A172 (cell line): ENCODE measurements around the gene SNED1. TPM values are rescaled to one million over a fixed set of nuclear protein-coding genes. Genes with fewer than 3 reads are reported as not detected.

Source experiments
- DNase-seq: peaks from one replicate; pipeline ENCODE4 v3.0.0-alpha.2; 2015; ENCODE audit warnings: low spot score
- total RNA-seq: library from RNA; depleted of rRNA; stranded (reverse); fragments of >200 nt; shearing (Covaris generic); gene quantifications from 2 replicates; pipeline ENCODE4 v1.2.3, GENCODE V29; 2014

SNED1 gene
- total RNA-seq, 1 experiment from 2014 or later, result 5.2 TPM

- DNase-seq, result no peak
These were observed 108.8 kb downstream of the SNED1 start for GRCh38 chr2:241107031-241107783.

GRCh38 chr2:241108271-241109209, 110.1 kb downstream of the SNED1 start:
- no peak for DNase-seq

GRCh38 chr2:241109210-241110088, 111.0 kb downstream of the SNED1 start:
- no peak for DNase-seq

- no peak for DNase-seq
These were observed 111.7 kb downstream of the SNED1 start for GRCh38 chr2:241110089-241110606.

GRCh38 chr2:241110607-241111439, 112.4 kb downstream of the SNED1 start:
- no peak for DNase-seq

- DNase-seq, result no peak
These were observed 113.0 kb downstream of the SNED1 start for GRCh38 chr2:241111440-241111805.

GRCh38 chr2:241112046-241112445, 113.6 kb downstream of the SNED1 start:
- no peak for DNase-seq

GRCh38 chr2:241112592-241112991, 114.2 kb downstream of the SNED1 start:
- no peak for DNase-seq

GRCh38 chr2:241114836-241115235, 116.4 kb downstream of the SNED1 start:
- no peak for DNase-seq

- no peak for DNase-seq
These were observed 116.9 kb downstream of the SNED1 start for GRCh38 chr2:241115361-241115760.

GRCh38 chr2:241116606-241117560, 118.5 kb downstream of the SNED1 start:
- DNase-seq, result no peak

- DNase-seq, result no peak
These were observed 120.5 kb downstream of the SNED1 start for GRCh38 chr2:241118737-241119505.

- DNase-seq, result no peak
These were observed 122.0 kb downstream of the SNED1 start for GRCh38 chr2:241120440-241120839.

- DNase-seq, result no peak
These were observed 122.6 kb downstream of the SNED1 start for GRCh38 chr2:241121008-241121407.

GRCh38 chr2:241122376-241123002, 124.1 kb downstream of the SNED1 start:
- DNase-seq, result no peak

- no peak for DNase-seq
These were observed 125.6 kb downstream of the SNED1 start for GRCh38 chr2:241123816-241124536.

GRCh38 chr2:241125626-241126025, 127.2 kb downstream of the SNED1 start:
- DNase-seq, result no peak

- DNase-seq, result no peak
These were observed 127.8 kb downstream of the SNED1 start for GRCh38 chr2:241126201-241126611.
